NCI-H128 (cell line): ENCODE measurements around the gene LIPJ.

Experiments
- DNase-seq: peaks from one replicate; lab custom pipeline; 2025; ENCODE audit not compliant: unreplicated experiment; lab: John Stamatoyannopoulos, UW

LIPJ gene

GRCh38 chr10:88594482-88594881 lies 7.9 kb downstream of the LIPJ start:
- no peak for DNase-seq

GRCh38 chr10:88598055-88598454 lies 11.5 kb downstream of the LIPJ start:
- DNase-seq = no peak

- DNase-seq = no peak
Measured at GRCh38 chr10:88608052-88608732, 21.6 kb downstream of the LIPJ start.

- DNase-seq = no peak
Measured at GRCh38 chr10:88608780-88609179, 22.2 kb downstream of the LIPJ start.

GRCh38 chr10:88616250-88616977 lies 29.9 kb downstream of the LIPJ start:
- no peak for DNase-seq

- no peak for DNase-seq
Measured at GRCh38 chr10:88617772-88618300, 31.3 kb downstream of the LIPJ start.

GRCh38 chr10:88618496-88618895 lies 31.9 kb downstream of the LIPJ start:
- no peak for DNase-seq

- no peak for DNase-seq
Measured at GRCh38 chr10:88620441-88620840, 33.9 kb downstream of the LIPJ start.

- no peak for DNase-seq
Measured at GRCh38 chr10:88623835-88624234, 37.3 kb downstream of the LIPJ start.

GRCh38 chr10:88624840-88625239 lies 38.3 kb downstream of the LIPJ start:
- no peak for DNase-seq

GRCh38 chr10:88640186-88640585 lies 53.6 kb downstream of the LIPJ start:
- no peak for DNase-seq

GRCh38 chr10:88642209-88642608 lies 55.6 kb downstream of the LIPJ start:
- no peak for DNase-seq

- DNase-seq = no peak
Measured at GRCh38 chr10:88642963-88643362, 56.4 kb downstream of the LIPJ start.

GRCh38 chr10:88647061-88647615 lies 60.6 kb downstream of the LIPJ start:
- DNase-seq = no peak

GRCh38 chr10:88651101-88651551 lies 64.6 kb downstream of the LIPJ start:
- no peak for DNase-seq

GRCh38 chr10:88652616-88653015 lies 66.1 kb downstream of the LIPJ start:
- no peak for DNase-seq
